HEK293 (cell line): Measurements from ENCODE around the gene SULT4A1.

Source experiments
- CTCF ChIP-seq: fragments of 450-650 bp; formaldehyde crosslinking; IDR thresholded peaks from 2 replicates; pipeline ENCODE4 v1.5.1; 2016; ENCODE audit warnings: missing biosample characterization, missing genetic modification characterization
- PRDM6 ChIP-seq: fragments of 450-650 bp; formaldehyde crosslinking; IDR thresholded peaks from 2 replicates; pipeline ENCODE4 v1.5.1; 2017; ENCODE audit warnings: missing biosample characterization, missing genetic modification characterization
- SP2 ChIP-seq: fragments of 450-650 bp; formaldehyde crosslinking; IDR thresholded peaks from 2 replicates; pipeline ENCODE4 v1.5.1; 2016; ENCODE audit warnings: missing biosample characterization, missing genetic modification characterization
- ZBTB26 ChIP-seq: fragments of 450-650 bp; formaldehyde crosslinking; optimal IDR thresholded peaks from 2 replicates; pipeline ENCODE3; 2016; ENCODE audit warnings: missing biosample characterization, mild to moderate bottlenecking, missing genetic modification characterization
- ZNF155 ChIP-seq: fragments of 450-650 bp; formaldehyde crosslinking; IDR thresholded peaks from 2 replicates; pipeline ENCODE4 v1.5.1; 2016; ENCODE audit warnings: missing biosample characterization, missing genetic modification characterization
- ZNF184 ChIP-seq: fragments of 450-650 bp; IDR thresholded peaks from 2 replicates; pipeline ENCODE4 v1.5.1; 2018; ENCODE audit warnings: missing biosample characterization, mild to moderate bottlenecking, missing genetic modification characterization
- ZNF549 ChIP-seq: fragments of 450-650 bp; IDR thresholded peaks from 2 replicates; pipeline ENCODE4 v1.5.1; 2018; ENCODE audit warnings: missing biosample characterization, missing genetic modification characterization, mild to moderate bottlenecking, inconsistent platforms, moderate library complexity
- ZNF768 ChIP-seq: fragments of 450-650 bp; formaldehyde crosslinking; IDR thresholded peaks from 2 replicates; pipeline ENCODE4 v1.5.1; 2018; ENCODE audit warnings: missing biosample characterization, mild to moderate bottlenecking, missing genetic modification characterization
- ZNF776 ChIP-seq: fragments of 450-650 bp; formaldehyde crosslinking; IDR thresholded peaks from 2 replicates; pipeline ENCODE4 v1.5.0; 2017; ENCODE audit warnings: missing biosample characterization, missing genetic modification characterization, borderline replicate concordance
- ZNF777 ChIP-seq: fragments of 450-650 bp; formaldehyde crosslinking; IDR thresholded peaks from 2 replicates; pipeline ENCODE4 v1.5.1; 2017; ENCODE audit warnings: missing biosample characterization, missing genetic modification characterization, borderline replicate concordance

GRCh38 chr22:43819931-43820640 is 42.2 kb downstream of the SULT4A1 start:
- TF ChIP-seq PRDM6 (tag by site-specific recombination) (no peak), ZNF768 (tag by site-specific recombination) (no peak), CTCF (tag by site-specific recombination) (no peak), ZNF776 (no peak), ZNF777 (no peak), ZBTB26 (tag by site-specific recombination) (no peak), ZNF155 (tag by site-specific recombination) (no peak), ZNF184 (no peak), SP2 (tag by site-specific recombination) (no peak), ZNF549 (tag by site-specific recombination) (no peak)
